BJ (cell line): Measurements from ENCODE around the gene LRP1B. TPM values are rescaled to one million over a fixed set of nuclear protein-coding genes. Genes with fewer than 3 reads are reported as not detected.

Source experiments
- CTCF ChIA-PET: fragments of 350-600 bp; formaldehyde crosslinking; extraction: SDS; loops from one replicate; lab custom pipeline; 2021; ENCODE audit warnings: antibody characterized with exemption, inconsistent platforms; lab: Yijun Ruan, JAX
- POLR2A ChIA-PET: fragments of 300-600 bp; sonication (Branson Sonifier 250); formaldehyde crosslinking; extraction: SDS; loops from one replicate; lab custom pipeline; 2021; ENCODE audit warnings: antibody characterized with exemption; lab: Charles Lee
- DNase-seq: peaks from one replicate; pipeline ENCODE4 v3.0.0-alpha.2; 2011; ENCODE audit warnings: low read depth
- H3K27me3 ChIP-seq: 2 replicates; pipeline ENCODE4 v1.6.0; 2011; ENCODE audit warnings: low read length; ENCODE audit not compliant: control insufficient read depth, insufficient read depth
- H3K36me3 ChIP-seq: 2 replicates; pipeline ENCODE4 v1.5.1; 2011; ENCODE audit warnings: low read length; ENCODE audit not compliant: control insufficient read depth, insufficient read depth
- H3K4me3 ChIP-seq: 2 replicates; pipeline ENCODE4 v1.5.1; 2011; ENCODE audit warnings: low read depth, mild to moderate bottlenecking, control low read depth, low read length
- CTCF ChIP-seq: IDR thresholded peaks from 2 replicates; pipeline ENCODE4 v1.5.1; 2011; ENCODE audit warnings: low read depth, mild to moderate bottlenecking, control low read depth, inconsistent platforms, low read length, moderate library complexity; ENCODE audit not compliant: insufficient read depth
- polyA plus RNA-seq: library from polyadenylated mRNA; depleted of rRNA; stranded (reverse); fragments of >200 nt; gene quantifications from 2 replicates; pipeline ENCODE4 v1.2.3, GENCODE V29; 2011

Gene LRP1B
- polyA plus RNA-seq, 1 experiment, result 0.04 TPM

- no peak overlapping the region for H3K4me3 ChIP-seq
- DNase-seq, result no peak
- POLR2A ChIA-PET, result no interaction called here
- H3K27me3 ChIP-seq, result no peaks in the 10 kb centered on the region
- no peaks in the 10 kb centered on the region for H3K36me3 ChIP-seq
- CTCF ChIA-PET, result no interaction called here
- TF ChIP-seq CTCF, result no peak
These were observed 13.7 kb upstream of the LRP1B start for GRCh38 chr2:142144547-142144946.

DNA sequence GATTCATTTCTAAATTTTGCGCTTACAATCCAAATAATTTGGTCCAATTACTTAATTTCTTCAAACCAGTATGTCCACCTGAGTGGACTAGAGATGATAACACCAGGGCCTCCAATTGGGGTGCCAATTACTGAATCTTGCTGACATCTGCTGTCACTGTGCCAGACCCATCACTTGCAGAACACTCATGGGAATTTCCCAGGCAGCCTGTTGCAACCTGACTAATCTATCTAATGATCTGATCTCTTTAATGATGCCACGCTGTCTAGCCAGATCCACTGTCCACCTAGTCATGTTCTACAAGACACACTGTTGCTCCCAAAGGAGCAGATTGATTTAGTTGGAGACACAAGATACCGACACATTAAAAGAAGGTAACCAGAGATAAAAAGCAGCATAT lies 11.8 kb upstream of the LRP1B start:
- Histone ChIP-seq H3K4me3 (no peak overlapping the region), H3K27me3 (no peaks in the 10 kb centered on the region), H3K36me3 (no peaks in the 10 kb centered on the region)
- no peak for TF ChIP-seq CTCF
- no peak for DNase-seq
- ChIA-PET CTCF (no interaction called here), POLR2A (no interaction called here)

DNA sequence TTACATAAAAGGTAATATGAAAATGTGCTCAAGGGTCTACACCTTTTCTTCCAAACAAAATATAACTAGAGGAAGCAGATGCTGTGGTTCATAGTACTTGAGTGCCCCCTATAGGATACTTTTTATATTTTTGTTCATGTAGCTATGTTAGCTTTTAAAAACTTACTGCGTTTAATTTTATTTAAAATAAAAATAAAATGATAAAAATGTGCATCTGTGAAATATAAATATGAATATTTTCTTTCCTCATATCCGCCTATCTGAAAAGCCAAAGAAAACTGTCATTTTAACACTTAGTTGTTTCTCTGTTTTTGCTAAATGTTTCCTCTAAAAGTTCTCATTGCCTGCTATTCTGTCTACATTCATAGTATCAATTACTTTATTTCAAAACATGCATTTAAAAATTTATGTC lies 9.6 kb upstream of the LRP1B start:
- Histone ChIP-seq H3K36me3 (no peaks in the 10 kb centered on the region), H3K27me3 (no peaks in the 10 kb centered on the region), H3K4me3 (no peak overlapping the region)
- ChIA-PET CTCF (interaction anchor here (1.0 to 3.6 kb wide), 3 partner anchors 9 to 11 kb away, joined by 3 to 24 read pairs (median 4); partner anchors contain the start of gene LRP1B), POLR2A (no interaction called here)
- TF ChIP-seq CTCF, result peak; percentile 45
- no peak for DNase-seq

DNA sequence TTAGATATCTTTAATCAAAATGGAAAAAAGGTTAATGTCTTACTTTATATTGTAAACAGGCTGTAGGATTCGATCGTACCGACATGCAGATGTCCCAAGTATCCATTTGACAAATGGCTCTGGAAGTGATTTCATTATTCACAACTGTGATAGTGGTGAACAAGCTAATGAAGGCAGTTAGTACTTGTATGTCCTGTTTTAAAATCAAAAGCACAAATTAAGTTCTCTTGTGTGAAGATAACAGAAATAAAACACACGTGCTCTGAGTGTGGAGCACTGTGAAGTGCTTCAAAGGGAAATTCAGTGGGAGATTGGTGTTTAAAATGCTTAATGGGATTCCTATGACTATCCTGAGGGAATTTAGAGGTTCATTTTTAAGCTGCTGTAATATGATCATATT lies 8.6 kb upstream of the LRP1B start:
- ChIA-PET CTCF (interaction anchor here (1.0 to 3.6 kb wide), 2 partner anchors 8 to 10 kb away, joined by 4 to 24 read pairs; partner anchors contain the start of gene LRP1B), POLR2A (no interaction called here)
- Histone ChIP-seq H3K27me3 (no peaks in the 10 kb centered on the region), H3K4me3 (no peak overlapping the region), H3K36me3 (no peaks in the 10 kb centered on the region)
- DNase-seq, result no peak
- no peak for TF ChIP-seq CTCF

DNA sequence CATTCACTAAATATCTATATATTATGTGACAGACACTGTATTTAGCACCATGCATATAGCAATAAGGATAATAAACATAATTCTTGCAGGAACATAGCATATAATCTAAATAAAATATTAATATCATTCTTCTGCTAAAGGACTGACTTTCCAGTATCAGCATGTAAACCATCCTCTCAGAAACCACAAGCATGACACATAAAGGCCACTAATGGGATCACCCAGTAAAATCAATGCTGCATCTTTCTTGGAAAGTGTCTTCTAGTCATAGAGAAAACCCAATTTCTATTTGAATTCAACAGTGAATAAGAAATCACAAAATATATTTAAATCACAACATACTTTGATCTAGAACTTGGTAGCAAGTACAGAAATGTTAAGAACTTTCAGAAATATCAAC lies 5.8 kb upstream of the LRP1B start:
- ChIA-PET CTCF (no interaction called here), POLR2A (no interaction called here)
- H3K36me3 ChIP-seq, result no peaks in the 10 kb centered on the region
- no peaks in the 10 kb centered on the region; the same call in 1 of the 2 replicates for H3K27me3 ChIP-seq
- no peak overlapping the region for H3K4me3 ChIP-seq
- no peak for DNase-seq
- no peak for TF ChIP-seq CTCF
